ENCODE data around the gene FOXJ1.

The FOXJ1 gene

DNA sequence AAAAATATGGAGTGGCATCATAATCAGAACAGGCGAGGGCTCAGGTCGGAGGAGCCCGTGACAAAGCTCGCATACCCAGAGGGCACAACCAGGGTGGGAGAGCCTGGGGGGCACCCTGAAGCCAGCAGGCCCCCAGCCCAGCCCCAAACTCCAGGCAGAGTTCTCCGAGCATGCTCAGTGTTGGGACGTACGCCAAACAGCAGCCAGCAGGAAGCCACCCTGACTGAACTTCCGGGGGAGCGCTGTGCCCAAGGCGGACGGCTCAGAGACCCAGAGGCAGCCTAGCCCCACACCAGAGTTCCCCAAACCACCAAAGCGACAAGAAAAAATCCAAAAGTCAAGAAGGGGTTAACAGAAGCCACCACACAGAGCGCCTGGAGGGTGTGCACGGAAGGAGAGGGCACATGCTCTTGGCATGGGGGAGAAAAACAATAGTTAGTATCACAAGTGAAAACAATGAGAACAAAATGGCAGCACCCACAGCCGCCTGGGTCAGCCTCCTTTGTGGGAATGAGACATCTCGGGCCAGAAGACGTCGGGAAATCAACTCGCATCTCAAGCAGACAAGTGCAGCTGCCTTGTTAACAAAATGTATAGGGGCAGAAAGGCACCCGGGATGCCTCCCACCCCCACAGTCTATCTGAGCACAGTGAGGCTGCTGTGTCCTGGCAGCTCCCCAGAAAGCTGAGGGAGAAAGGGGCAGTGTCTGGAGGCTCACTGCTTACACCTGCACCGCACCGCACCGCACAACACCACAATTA lies 49.3 kb downstream of the FOXJ1 start:
- no peaks in the 10 kb centered on the region for H3K9me2 ChIP-seq (replicated peaks; ENCODE audit: insufficient read depth, low read length)
- H3K9ac ChIP-seq (ENCODE audit: low read length): no peak overlapping the region
- no peak overlapping the region for H3K4me2 ChIP-seq (ENCODE audit: low read depth, low read length, poor library complexity, severe bottlenecking)
- H3K79me2 ChIP-seq (ENCODE audit: insufficient read depth, low read length): no peaks in the 10 kb centered on the region
- no peaks in the 10 kb centered on the region for H4K20me1 ChIP-seq (ENCODE audit: low read depth, low read length)
- no peaks in the 10 kb centered on the region for H3F3A ChIP-seq (ENCODE audit: insufficient read depth)
- no peaks in the 10 kb centered on the region for H3K36me3 ChIP-seq (ENCODE audit: low read length)
- H3K27ac ChIP-seq (ENCODE audit: low read depth, low read length): no peak overlapping the region
- no peaks in the 10 kb centered on the region for H3K27me3 ChIP-seq (ENCODE audit: low read length)
- no peak overlapping the region for H2AFZ ChIP-seq (ENCODE audit: low read depth, low read length, severe bottlenecking)
- H3K9me3 ChIP-seq (ENCODE audit: insufficient read depth, low read length): no peaks in the 10 kb centered on the region
- no peak for TF ChIP-seq EZH2phosphoT487 (conservative IDR thresholded peaks at IDR 0.05; ENCODE audit: low read length)
- TF ChIP-seq, protein P1, sequence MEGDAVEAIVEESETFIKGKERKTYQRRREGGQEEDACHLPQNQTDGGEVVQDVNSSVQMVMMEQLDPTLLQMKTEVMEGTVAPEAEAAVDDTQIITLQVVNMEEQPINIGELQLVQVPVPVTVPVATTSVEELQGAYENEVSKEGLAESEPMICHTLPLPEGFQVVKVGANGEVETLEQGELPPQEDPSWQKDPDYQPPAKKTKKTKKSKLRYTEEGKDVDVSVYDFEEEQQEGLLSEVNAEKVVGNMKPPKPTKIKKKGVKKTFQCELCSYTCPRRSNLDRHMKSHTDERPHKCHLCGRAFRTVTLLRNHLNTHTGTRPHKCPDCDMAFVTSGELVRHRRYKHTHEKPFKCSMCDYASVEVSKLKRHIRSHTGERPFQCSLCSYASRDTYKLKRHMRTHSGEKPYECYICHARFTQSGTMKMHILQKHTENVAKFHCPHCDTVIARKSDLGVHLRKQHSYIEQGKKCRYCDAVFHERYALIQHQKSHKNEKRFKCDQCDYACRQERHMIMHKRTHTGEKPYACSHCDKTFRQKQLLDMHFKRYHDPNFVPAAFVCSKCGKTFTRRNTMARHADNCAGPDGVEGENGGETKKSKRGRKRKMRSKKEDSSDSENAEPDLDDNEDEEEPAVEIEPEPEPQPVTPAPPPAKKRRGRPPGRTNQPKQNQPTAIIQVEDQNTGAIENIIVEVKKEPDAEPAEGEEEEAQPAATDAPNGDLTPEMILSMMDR (IDR thresholded peaks at IDR 0.05; ENCODE audit: insufficient read depth, low read length, poor library complexity, severe bottlenecking): no peak
- H3K4me3 ChIP-seq (ENCODE audit: insufficient read depth, low read length, poor library complexity, severe bottlenecking): no peak overlapping the region

DNA sequence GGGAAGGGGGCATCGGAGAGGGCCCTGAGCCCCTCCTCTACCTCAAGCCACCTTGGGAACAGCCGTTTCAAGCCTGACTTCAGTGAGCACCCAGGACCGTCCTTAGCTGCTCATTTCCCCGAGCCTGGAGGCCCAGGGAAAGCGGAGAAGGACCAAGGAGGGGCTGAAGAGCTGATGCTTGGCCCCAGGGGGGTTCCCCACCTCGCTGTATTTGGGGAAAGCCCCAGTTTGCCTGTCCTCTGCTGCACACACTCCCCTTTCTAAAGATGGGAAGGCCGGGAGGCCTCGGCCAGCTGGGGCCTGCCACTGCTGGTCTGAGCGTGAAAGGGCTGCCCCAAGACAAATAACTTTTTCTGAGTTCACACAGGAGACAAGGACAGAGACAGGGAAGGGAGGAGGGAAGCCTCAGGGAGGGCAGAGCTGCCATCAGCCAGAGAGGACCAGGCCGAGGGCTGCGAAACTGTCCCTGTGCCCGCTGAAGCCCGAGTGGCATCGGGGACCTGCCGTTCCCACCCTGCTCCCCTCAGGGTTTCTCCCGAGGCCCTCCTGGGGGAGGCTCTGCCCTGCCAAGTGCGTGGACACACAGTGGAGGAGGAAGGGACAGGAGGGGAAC lies 50.4 kb downstream of the FOXJ1 start:
- Histone ChIP-seq H3K9me2 (replicated peaks; ENCODE audit: insufficient read depth, low read length) (no peaks in the 10 kb centered on the region), H3K9ac (ENCODE audit: low read length) (no peak overlapping the region), H3K4me2 (ENCODE audit: low read depth, low read length, poor library complexity, severe bottlenecking) (no peak overlapping the region), H4K20me1 (ENCODE audit: low read depth, low read length) (no peaks in the 10 kb centered on the region), H3K27me3 (ENCODE audit: low read length) (no peaks in the 10 kb centered on the region), H3K4me3 (ENCODE audit: insufficient read depth, low read length, poor library complexity, severe bottlenecking) (no peak overlapping the region), H3K27ac (ENCODE audit: low read depth, low read length) (no peak overlapping the region), H3K79me2 (ENCODE audit: insufficient read depth, low read length) (no peaks in the 10 kb centered on the region), H3K9me3 (ENCODE audit: insufficient read depth, low read length) (no peaks in the 10 kb centered on the region), H2AFZ (ENCODE audit: low read depth, low read length, severe bottlenecking) (no peak overlapping the region), H3F3A (ENCODE audit: insufficient read depth) (no peaks in the 10 kb centered on the region), H3K36me3 (ENCODE audit: low read length) (no peaks in the 10 kb centered on the region)
- TF ChIP-seq EZH2phosphoT487 (conservative IDR thresholded peaks at IDR 0.05; ENCODE audit: low read length): no peak
- TF ChIP-seq, protein P1 (IDR thresholded peaks at IDR 0.05; ENCODE audit: insufficient read depth, low read length, poor library complexity, severe bottlenecking): no peak

DNA sequence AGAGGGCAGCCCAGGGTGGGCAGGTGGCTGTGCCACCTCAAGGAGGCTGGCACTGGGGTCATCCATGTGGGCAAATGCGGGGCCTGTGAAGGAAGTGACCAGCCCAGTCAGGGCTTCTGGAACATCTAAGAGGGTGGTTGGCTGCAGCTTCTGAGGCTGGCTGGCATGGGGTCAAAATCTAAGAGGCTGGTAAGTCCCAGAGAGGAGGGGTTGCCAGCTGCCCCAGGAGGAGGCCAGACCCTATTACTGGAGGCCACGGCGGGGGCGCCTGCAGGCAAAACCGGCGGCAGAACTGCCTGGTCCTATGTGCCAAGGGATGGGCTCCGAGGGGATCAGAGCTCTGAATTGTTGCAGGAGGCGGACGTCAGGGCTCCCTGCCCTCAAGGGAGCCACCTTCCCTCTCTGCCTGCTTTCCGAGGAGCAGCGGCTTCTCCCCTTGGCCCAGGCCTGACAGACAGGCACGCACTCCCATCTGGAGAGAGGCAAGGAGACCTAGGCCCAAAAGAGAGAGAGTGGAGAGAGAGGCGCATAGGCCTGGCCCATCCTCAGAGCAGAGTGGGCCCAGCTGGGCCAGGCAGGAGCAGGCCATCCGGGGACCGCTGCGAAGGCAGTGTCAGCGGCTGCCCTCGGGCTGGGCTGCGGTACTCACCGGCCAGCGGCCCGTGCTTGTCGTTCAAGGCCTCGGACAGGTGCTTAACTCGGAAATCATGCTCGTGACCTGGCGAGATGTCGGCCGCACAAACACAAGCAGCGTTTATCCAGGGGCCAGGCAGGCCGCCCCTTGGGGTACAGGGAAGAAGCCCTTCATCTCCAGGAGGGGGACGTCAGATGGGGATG lies 51.1 kb downstream of the FOXJ1 start:
- H3K9me2 ChIP-seq (replicated peaks; ENCODE audit: insufficient read depth, low read length): no peaks in the 10 kb centered on the region
- H3K27ac ChIP-seq (ENCODE audit: low read depth, low read length): no peak overlapping the region
- no peaks in the 10 kb centered on the region for H3K79me2 ChIP-seq (ENCODE audit: insufficient read depth, low read length)
- H3K27me3 ChIP-seq (ENCODE audit: low read length): no peaks in the 10 kb centered on the region
- H3K4me3 ChIP-seq (ENCODE audit: insufficient read depth, low read length, poor library complexity, severe bottlenecking): no peak overlapping the region
- H3K9ac ChIP-seq (ENCODE audit: low read length): no peak overlapping the region
- no peak overlapping the region for H2AFZ ChIP-seq (ENCODE audit: low read depth, low read length, severe bottlenecking)
- TF ChIP-seq EZH2phosphoT487 (conservative IDR thresholded peaks at IDR 0.05; ENCODE audit: low read length): no peak
- TF ChIP-seq, protein P1 (IDR thresholded peaks at IDR 0.05; ENCODE audit: insufficient read depth, low read length, poor library complexity, severe bottlenecking): no peak
- no peaks in the 10 kb centered on the region for H3F3A ChIP-seq (ENCODE audit: insufficient read depth)
- H3K36me3 ChIP-seq (ENCODE audit: low read length): no peaks in the 10 kb centered on the region
- H3K9me3 ChIP-seq (ENCODE audit: insufficient read depth, low read length): no peaks in the 10 kb centered on the region
- H4K20me1 ChIP-seq (ENCODE audit: low read depth, low read length): no peaks in the 10 kb centered on the region
- no peak overlapping the region for H3K4me2 ChIP-seq (ENCODE audit: low read depth, low read length, poor library complexity, severe bottlenecking)

Data from SU-DHL-6 (cell line).